ENCODE results near the gene KLK3.

- TF ChIP-seq SP1 (IDR thresholded peaks at IDR 0.05) (no peak), FOXM1 (IDR thresholded peaks at IDR 0.05; ENCODE audit: borderline replicate concordance) (no peak), HDGF (IDR thresholded peaks at IDR 0.05; ENCODE audit: borderline replicate concordance) (no peak), L3MBTL2 (conservative IDR thresholded peaks at IDR 0.05) (no peak)
These were observed 39.3 kb upstream of the KLK3 start for GRCh38 chr19:50815439-50815838.
